ENCODE results near the gene KRT78.

- TF ChIP-seq, protein P1, sequence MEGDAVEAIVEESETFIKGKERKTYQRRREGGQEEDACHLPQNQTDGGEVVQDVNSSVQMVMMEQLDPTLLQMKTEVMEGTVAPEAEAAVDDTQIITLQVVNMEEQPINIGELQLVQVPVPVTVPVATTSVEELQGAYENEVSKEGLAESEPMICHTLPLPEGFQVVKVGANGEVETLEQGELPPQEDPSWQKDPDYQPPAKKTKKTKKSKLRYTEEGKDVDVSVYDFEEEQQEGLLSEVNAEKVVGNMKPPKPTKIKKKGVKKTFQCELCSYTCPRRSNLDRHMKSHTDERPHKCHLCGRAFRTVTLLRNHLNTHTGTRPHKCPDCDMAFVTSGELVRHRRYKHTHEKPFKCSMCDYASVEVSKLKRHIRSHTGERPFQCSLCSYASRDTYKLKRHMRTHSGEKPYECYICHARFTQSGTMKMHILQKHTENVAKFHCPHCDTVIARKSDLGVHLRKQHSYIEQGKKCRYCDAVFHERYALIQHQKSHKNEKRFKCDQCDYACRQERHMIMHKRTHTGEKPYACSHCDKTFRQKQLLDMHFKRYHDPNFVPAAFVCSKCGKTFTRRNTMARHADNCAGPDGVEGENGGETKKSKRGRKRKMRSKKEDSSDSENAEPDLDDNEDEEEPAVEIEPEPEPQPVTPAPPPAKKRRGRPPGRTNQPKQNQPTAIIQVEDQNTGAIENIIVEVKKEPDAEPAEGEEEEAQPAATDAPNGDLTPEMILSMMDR (conservative IDR thresholded peaks at IDR 0.05) = no peak
- TF ChIP-seq ZFX (IDR thresholded peaks at IDR 0.05) = no peak
These were observed 17.5 kb downstream of the KRT78 start for GRCh38 chr12:52831251-52831650.

Data from C4-2B (cell line).